Measurements from ENCODE around the gene RNF144A.

DNA sequence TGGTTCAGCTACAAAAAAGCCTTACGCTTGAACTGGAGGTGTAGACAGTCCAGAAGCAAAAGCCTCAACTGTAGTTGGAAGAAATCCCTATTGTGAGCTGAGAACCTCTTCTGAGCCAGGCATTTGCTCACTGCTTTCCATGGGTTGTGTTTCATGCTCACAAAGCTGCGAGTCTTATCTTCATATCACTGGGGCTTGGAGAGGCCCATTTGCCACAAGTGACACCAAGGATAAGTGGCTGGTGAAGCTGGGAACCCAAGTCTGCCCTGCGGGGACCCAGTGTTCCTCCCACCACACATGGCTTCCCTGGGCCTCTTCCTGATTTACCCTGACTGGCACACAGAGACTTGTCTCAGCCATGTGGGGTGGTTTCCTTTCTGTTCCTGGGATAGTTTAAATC, 130.4 kb downstream of the RNF144A start:
- TF ChIP-seq, protein P1, sequence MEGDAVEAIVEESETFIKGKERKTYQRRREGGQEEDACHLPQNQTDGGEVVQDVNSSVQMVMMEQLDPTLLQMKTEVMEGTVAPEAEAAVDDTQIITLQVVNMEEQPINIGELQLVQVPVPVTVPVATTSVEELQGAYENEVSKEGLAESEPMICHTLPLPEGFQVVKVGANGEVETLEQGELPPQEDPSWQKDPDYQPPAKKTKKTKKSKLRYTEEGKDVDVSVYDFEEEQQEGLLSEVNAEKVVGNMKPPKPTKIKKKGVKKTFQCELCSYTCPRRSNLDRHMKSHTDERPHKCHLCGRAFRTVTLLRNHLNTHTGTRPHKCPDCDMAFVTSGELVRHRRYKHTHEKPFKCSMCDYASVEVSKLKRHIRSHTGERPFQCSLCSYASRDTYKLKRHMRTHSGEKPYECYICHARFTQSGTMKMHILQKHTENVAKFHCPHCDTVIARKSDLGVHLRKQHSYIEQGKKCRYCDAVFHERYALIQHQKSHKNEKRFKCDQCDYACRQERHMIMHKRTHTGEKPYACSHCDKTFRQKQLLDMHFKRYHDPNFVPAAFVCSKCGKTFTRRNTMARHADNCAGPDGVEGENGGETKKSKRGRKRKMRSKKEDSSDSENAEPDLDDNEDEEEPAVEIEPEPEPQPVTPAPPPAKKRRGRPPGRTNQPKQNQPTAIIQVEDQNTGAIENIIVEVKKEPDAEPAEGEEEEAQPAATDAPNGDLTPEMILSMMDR (IDR thresholded peaks at IDR 0.05 in 8 of 11, conservative IDR thresholded peaks at IDR 0.05 in 3 of 11) = no peak
- TF ChIP-seq POLR2A (IDR thresholded peaks at IDR 0.05) (no peak), POLR2AphosphoS5 (IDR thresholded peaks at IDR 0.05) (no peak)
